Measurements from ENCODE around the gene CPNE7.

DNA sequence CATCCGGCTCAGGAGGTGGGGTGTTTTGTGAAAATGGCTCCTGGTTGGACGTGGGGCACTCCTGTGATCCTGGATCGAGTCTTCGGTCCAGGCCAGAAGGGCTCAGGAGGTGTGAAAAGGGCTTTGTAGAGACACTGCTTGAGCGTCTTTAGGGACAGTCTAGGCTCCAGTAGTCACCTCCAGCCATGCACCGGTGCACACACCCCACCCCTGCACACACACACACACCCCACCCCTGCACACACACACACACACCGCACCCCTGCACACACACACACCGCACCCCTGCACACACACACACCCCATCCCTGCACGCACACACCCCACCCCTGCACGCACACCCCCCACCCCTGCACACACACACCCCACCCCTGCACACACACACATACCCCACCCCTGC is 62.9 kb downstream of the CPNE7 start:
- TF ChIP-seq CTCF (conservative IDR thresholded peaks at IDR 0.05; ENCODE audit: low read length) (no peak), EZH2phosphoT487 (IDR thresholded peaks at IDR 0.05; ENCODE audit: borderline replicate concordance) (no peak)
